ENCODE results near the gene SARDH. TPM values are rescaled to one million over a fixed set of nuclear protein-coding genes. Genes with fewer than 3 reads are reported as not detected.

The SARDH gene
- total and polyA plus RNA-seq, 2 of the 13 experiments (the other 11 are each of a cell fraction or from before 2014, with no cell fraction given): 11.6 to 34.9 TPM

- TF ChIP-seq REL (CRISPR knock-in tag; conservative IDR thresholded peaks at IDR 0.05) (no peak), TFDP2 (CRISPR knock-in tag; IDR thresholded peaks at IDR 0.05) (0 out of 2 replicates have a peak, but pooled peaks have one; percentile 18), HNF4A (CRISPR knock-in tag; IDR thresholded peaks at IDR 0.05) (peak; percentile 91), SMAD3 (CRISPR knock-in tag; IDR thresholded peaks at IDR 0.05) (no peak), RFX1 (IDR thresholded peaks at IDR 0.05) (no peak), BCLAF1 (IDR thresholded peaks at IDR 0.05) (no peak), ZBTB7A (CRISPR knock-in tag; IDR thresholded peaks at IDR 0.05) (peak; percentile 91; the same call in 1 of the 2 replicates), ZNF646 (CRISPR knock-in tag; IDR thresholded peaks at IDR 0.05) (no peak), ELF3 (CRISPR knock-in tag; IDR thresholded peaks at IDR 0.05) (0 out of 2 replicates have a peak, but pooled peaks have one; percentile 32)
- TF ChIP-seq, protein P1, sequence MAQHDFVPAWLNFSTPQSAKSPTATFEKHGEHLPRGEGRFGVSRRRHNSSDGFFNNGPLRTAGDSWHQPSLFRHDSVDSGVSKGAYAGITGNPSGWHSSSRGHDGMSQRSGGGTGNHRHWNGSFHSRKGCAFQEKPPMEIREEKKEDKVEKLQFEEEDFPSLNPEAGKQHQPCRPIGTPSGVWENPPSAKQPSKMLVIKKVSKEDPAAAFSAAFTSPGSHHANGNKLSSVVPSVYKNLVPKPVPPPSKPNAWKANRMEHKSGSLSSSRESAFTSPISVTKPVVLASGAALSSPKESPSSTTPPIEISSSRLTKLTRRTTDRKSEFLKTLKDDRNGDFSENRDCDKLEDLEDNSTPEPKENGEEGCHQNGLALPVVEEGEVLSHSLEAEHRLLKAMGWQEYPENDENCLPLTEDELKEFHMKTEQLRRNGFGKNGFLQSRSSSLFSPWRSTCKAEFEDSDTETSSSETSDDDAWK (CRISPR knock-in tag; IDR thresholded peaks at IDR 0.05): no peak
- TF ChIP-seq, protein P2, sequence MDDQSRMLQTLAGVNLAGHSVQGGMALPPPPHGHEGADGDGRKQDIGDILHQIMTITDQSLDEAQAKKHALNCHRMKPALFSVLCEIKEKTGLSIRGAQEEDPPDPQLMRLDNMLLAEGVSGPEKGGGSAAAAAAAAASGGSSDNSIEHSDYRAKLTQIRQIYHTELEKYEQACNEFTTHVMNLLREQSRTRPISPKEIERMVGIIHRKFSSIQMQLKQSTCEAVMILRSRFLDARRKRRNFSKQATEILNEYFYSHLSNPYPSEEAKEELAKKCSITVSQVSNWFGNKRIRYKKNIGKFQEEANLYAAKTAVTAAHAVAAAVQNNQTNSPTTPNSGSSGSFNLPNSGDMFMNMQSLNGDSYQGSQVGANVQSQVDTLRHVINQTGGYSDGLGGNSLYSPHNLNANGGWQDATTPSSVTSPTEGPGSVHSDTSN (CRISPR knock-in tag; IDR thresholded peaks at IDR 0.05; ENCODE audit: borderline replicate concordance): no peak
- TF ChIP-seq, protein P3, sequence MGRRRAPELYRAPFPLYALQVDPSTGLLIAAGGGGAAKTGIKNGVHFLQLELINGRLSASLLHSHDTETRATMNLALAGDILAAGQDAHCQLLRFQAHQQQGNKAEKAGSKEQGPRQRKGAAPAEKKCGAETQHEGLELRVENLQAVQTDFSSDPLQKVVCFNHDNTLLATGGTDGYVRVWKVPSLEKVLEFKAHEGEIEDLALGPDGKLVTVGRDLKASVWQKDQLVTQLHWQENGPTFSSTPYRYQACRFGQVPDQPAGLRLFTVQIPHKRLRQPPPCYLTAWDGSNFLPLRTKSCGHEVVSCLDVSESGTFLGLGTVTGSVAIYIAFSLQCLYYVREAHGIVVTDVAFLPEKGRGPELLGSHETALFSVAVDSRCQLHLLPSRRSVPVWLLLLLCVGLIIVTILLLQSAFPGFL (CRISPR knock-in tag; IDR thresholded peaks at IDR 0.05): no peak
Measured at GRCh38 chr9:133715866-133716563, 22.1 kb downstream of the SARDH start (continued).
